Common myeloid progenitor, CD34-positive (primary cell): ENCODE results near the gene SLCO4A1.

Source experiments
- CTCF ChIA-PET: fragments of 350-600 bp; sonication (Branson Sonifier 250); formaldehyde crosslinking; loops from one replicate; lab custom pipeline; 2021; ENCODE audit warnings: antibody characterized with exemption; lab: Charles Lee
- POLR2A ChIA-PET: fragments of 350-600 bp; sonication (Branson Sonifier 250); formaldehyde crosslinking; loops from one replicate; lab custom pipeline; 2021; ENCODE audit warnings: antibody characterized with exemption; lab: Charles Lee
- DNase-seq, 3 donors: peaks; one replicate each; pipeline versions ENCODE4 v3.0.0 to v3.0.0-alpha.2; 2013
- H3K27ac ChIP-seq, 2 experiments: 1 replicate in 1 of 2; 2 replicates in 1 of 2; pipeline ENCODE4 v1.7.0; 2013; ENCODE audit warnings: inconsistent platforms in 2 of 2, low read length in 2 of 2, mild to moderate bottlenecking in 2 of 2, low read depth in 1 of 2, moderate library complexity in 1 of 2; ENCODE audit not compliant: severe bottlenecking in 2 of 2, insufficient read depth in 1 of 2, poor library complexity in 1 of 2
- H3K27me3 ChIP-seq, 5 experiments: replicated peaks in 2 of 5; 1 replicate in 3 of 5; 2 replicates in 2 of 5; pipeline versions ENCODE4 v1.6.1 to v1.7.0; 2013; ENCODE audit warnings: low read length in 4 of 5, mild to moderate bottlenecking in 2 of 5, moderate library complexity in 2 of 5, inconsistent platforms in 1 of 5; ENCODE audit not compliant: insufficient read depth in 5 of 5, control insufficient read depth in 4 of 5
- H3K36me3 ChIP-seq, 4 experiments: 1 replicate in 2 of 4; 2 replicates in 2 of 4; pipeline versions ENCODE4 v1.6.1 to v1.7.0; 2013; ENCODE audit warnings: low read length in 3 of 4, control low read depth in 1 of 4, mild to moderate bottlenecking in 1 of 4; ENCODE audit not compliant: control insufficient read depth in 4 of 4, insufficient read depth in 4 of 4
- H3K4me1 ChIP-seq, 4 experiments: 1 replicate in 3 of 4; 2 replicates in 1 of 4; pipeline versions ENCODE4 v1.6.1 to v1.7.1; 2013; ENCODE audit warnings: low read length in 3 of 4, mild to moderate bottlenecking in 3 of 4, control low read depth in 1 of 4, inconsistent platforms in 1 of 4, moderate library complexity in 1 of 4; ENCODE audit not compliant: control insufficient read depth in 4 of 4, insufficient read depth in 4 of 4; ENCODE audit errors: control extremely low read depth in 1 of 4
- H3K4me3 ChIP-seq, 7 experiments: 1 replicate in 4 of 7; 2 replicates in 3 of 7; pipeline versions ENCODE4 v1.5.1 to v1.7.0; 2013; ENCODE audit warnings: mild to moderate bottlenecking in 7 of 7, low read length in 6 of 7, moderate library complexity in 6 of 7, inconsistent platforms in 2 of 7, low read depth in 2 of 7, control low read depth in 1 of 7; ENCODE audit not compliant: insufficient read depth in 4 of 7, control insufficient read depth in 1 of 7; ENCODE audit errors: extremely low read depth in 1 of 7
- H3K9me3 ChIP-seq, 5 experiments: 1 replicate in 4 of 5; 2 replicates in 1 of 5; pipeline versions ENCODE4 v1.6.1 to v1.7.1; 2013; ENCODE audit warnings: low read length in 4 of 5, mild to moderate bottlenecking in 2 of 5, inconsistent platforms in 1 of 5, low read depth in 1 of 5, moderate library complexity in 1 of 5; ENCODE audit not compliant: control insufficient read depth in 4 of 5, insufficient read depth in 2 of 5; ENCODE audit errors: control extremely low read depth in 1 of 5
- WGBS: methylation state at CpG from one replicate; pipeline ENCODE4 v1.1.5; 2013; ENCODE audit not compliant: insufficient coverage; 5-methylcytosine and 5-hydroxymethylcytosine counted together

SLCO4A1 gene

DNA sequence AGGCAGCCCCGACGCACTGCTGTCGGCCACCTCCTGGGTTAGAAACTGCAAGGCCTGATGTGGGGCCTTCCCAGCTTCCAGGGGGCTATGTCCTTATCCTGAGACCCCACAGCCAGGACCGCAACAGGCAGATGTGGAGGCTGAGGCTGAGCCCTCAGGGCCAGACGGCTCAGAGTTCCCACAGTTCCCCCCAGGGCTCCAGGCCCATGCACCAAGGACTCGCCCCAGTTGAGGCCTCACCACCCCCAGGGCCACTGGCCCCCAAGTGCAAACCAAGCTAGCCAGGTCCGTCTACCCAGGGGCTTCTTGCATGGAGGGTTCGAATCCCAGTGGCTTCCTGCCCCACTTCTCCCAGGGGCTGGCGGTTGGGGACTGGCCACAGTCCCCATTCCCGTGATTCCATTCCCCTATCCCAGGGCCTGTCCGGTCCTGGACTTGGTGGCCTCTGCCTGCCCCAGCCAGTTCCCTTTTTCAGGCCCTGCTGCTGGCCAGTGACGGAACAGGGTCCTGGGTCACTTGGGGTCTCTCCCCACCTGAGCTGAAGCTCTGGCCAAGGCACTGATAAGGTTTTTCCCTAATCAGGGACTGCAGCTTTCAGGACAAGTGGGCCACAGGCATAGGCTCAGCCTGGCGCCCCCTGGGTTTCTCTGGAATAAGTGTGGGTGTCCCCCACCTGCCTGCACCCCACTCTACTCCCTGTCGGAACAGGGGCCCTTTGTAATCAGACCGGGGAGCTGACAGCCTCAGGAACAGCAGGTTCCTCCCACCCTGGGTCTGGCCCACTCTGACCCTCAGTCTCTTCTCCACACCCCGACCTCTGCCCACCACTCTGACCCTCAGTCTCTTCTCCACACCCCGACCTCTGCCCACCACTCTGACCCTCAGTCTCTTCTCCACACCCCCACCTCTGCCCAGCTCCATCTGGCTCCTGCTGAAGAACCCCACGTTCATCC is 22.0 kb downstream of the SLCO4A1 start:
- CTCF ChIA-PET = interaction anchor here (1.0 to 2.0 kb wide), 10 partner anchors 8 to 165 kb away, joined by 3 to 10 read pairs (median 4); no protein-coding TSS in a partner anchor
- POLR2A ChIA-PET = interaction anchor here (0.7 kb wide), 1 partner anchor 148 kb away, joined by 3 read pairs; no protein-coding TSS in a partner anchor
- no peak for DNase-seq
- 97% methylated on average over 13 of the region's 18 CpGs for WGBS
- Histone ChIP-seq H3K36me3 (peaks cover 0 to 92% (median 45%) of the 10 kb centered on the region in 4 experiments), H3K4me3 (no peak overlapping the region), H3K9me3 (no peaks in the 10 kb centered on the region), H3K4me1 (no peaks in the 10 kb centered on the region), H3K27ac (no peak overlapping the region), H3K27me3 (no peaks in the 10 kb centered on the region)

DNA sequence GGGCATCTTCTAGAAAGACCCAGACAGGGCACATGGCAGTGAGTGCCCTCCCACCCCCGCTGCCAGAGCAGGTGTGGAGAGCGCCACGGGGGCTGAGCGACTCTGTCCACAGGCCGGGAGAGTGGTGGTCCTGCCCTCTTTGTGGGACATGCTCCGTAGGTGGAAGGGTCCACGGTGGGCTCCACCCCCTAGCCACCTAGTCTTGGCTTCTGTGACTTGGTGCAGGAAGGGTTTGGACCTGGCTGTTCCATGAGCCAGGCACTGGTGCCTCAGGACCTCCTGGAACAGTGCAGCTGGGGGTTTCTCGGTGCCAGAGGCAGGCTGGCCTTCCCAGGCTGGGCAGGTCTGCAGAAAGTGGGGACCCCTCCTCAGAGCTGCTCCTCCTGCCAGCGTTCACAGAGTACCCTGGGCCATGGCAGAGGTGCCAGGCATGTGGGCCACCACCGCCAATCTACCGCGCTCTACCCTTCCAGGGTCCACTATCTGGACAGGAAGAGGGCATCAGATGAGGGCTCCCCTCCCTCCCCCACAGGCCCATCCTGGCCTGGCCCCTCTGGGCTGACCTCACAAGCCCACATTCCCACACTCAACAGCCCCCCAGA is 23.0 kb downstream of the SLCO4A1 start:
- no peak for DNase-seq
- POLR2A ChIA-PET = no interaction called here
- no peaks in the 10 kb centered on the region for H3K4me1 ChIP-seq
- CTCF ChIA-PET = interaction anchor here (1.2 to 2.0 kb wide), 6 partner anchors 12 to 166 kb away, joined by 3 to 9 read pairs (median 4); no protein-coding TSS in a partner anchor
- no peaks in the 10 kb centered on the region for H3K27me3 ChIP-seq
- H3K9me3 ChIP-seq = no peaks in the 10 kb centered on the region
- no peak overlapping the region for H3K27ac ChIP-seq
- 98% methylated on average over 12 of the region's 12 CpGs for WGBS
- peaks cover 0 to 92% (median 46%) of the 10 kb centered on the region in 4 experiments for H3K36me3 ChIP-seq
- no peak overlapping the region for H3K4me3 ChIP-seq

DNA sequence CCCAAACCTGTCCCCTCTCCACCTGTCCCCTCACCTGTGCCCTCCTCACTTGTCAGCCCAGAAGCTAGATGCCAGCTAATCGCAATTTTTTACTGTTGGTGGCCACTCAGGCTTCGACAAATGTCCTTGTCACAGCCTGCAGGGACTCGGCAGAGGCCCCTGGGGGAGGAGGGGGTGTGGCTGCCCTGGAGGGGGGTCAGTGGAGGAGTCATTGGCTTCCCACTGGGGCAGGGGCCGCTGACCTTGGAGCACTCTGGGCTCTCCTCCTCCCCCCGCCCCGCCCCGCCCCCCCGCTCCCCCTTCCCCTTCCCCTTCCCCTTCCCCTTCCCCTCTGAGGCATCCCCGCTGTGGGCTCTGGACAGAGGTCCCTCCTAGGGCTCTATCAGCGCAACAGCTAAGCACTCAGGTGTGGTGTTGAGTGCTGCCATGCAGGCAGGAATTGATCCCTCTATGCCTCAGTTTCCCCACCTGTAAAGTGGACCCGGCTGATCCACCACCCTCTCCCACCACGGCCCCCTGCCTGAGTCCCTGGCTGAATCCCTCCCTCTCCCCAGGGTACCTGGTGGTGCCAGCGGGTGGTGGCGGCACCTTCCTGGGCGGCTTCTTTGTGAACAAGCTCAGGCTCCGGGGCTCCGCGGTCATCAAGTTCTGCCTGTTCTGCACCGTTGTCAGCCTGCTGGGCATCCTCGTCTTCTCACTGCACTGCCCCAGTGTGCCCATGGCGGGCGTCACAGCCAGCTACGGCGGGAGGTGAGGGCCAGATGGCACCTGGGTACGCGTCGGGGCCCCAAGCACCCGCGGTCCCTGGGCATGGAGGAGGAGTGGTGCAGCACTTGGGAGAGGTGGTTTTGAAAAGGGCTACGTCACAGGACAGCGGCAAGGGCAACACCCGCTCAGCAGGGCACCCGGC is 23.8 kb downstream of the SLCO4A1 start:
- H3K27me3 ChIP-seq = no peaks in the 10 kb centered on the region

DNA sequence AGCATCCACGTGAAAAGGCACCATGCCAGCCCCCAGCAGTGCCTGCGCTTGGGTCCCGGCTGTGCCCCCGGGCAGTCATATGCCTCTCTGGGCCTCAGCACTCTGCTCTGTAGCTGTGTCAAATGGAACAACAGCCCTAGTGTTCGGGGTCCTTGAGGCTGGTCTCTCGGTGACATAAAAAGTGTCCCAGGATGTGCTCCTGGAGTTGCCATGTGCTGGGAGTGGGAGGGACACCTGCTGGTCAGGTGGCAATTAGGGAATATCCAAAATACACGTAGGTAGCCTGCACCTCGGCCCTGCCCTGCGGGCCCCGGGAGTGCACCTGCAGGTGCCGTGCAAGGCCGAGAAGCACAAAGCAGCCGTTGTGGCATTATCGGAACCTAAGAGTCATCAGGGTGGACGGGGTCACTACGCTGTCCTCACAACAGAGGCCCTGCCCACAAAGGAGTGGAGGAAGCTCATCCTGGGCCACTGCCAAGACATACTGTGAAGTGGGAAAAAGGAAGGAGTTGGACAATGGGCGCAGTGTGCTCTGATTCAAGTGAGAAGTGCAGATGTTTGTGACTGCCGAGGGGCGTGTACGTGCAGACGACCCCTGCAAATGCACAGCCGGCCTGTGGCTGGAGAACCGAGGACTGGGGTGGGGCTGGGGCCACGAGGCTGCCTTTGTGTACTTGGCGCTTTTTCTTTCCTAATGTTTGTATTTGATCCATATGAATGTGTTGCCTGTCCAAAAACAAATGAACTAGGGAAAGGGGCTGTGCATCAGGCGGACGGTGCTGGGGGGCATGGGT is 24.6 kb downstream of the SLCO4A1 start:
- H3K4me3 ChIP-seq = no peak overlapping the region
- DNase-seq = no peak
- H3K4me1 ChIP-seq = no peaks in the 10 kb centered on the region
- H3K27me3 ChIP-seq = no peaks in the 10 kb centered on the region
- peaks cover 0 to 92% (median 41%) of the 10 kb centered on the region in 4 experiments for H3K36me3 ChIP-seq
- H3K9me3 ChIP-seq = no peaks in the 10 kb centered on the region
- ChIA-PET CTCF (interaction anchor here (1.0 to 1.5 kb wide), 8 partner anchors 22 to 141 kb away, joined by 3 to 9 read pairs (median 4); no protein-coding TSS in a partner anchor), POLR2A (interaction anchor here (0.7 kb wide), 1 partner anchor 15 kb away, joined by 3 read pairs; no protein-coding TSS in a partner anchor)
- no peak overlapping the region for H3K27ac ChIP-seq
- WGBS = 97% methylated on average over 26 of the region's 27 CpGs

More for the DNA sequence above, 23.8 kb downstream of the SLCO4A1 start:
- peaks cover 0 to 92% (median 45%) of the 10 kb centered on the region in 4 experiments for H3K36me3 ChIP-seq
- H3K27ac ChIP-seq = no peak overlapping the region
- H3K9me3 ChIP-seq = no peaks in the 10 kb centered on the region
- H3K4me3 ChIP-seq = no peak overlapping the region
- ChIA-PET CTCF (interaction anchor here (1.0 kb wide), 1 partner anchor 23 kb away, joined by 3 read pairs; no protein-coding TSS in a partner anchor), POLR2A (no interaction called here)
- DNase-seq = no peak
- H3K4me1 ChIP-seq = no peaks in the 10 kb centered on the region
- WGBS = 97% methylated on average over 17 of the region's 33 CpGs

DNA sequence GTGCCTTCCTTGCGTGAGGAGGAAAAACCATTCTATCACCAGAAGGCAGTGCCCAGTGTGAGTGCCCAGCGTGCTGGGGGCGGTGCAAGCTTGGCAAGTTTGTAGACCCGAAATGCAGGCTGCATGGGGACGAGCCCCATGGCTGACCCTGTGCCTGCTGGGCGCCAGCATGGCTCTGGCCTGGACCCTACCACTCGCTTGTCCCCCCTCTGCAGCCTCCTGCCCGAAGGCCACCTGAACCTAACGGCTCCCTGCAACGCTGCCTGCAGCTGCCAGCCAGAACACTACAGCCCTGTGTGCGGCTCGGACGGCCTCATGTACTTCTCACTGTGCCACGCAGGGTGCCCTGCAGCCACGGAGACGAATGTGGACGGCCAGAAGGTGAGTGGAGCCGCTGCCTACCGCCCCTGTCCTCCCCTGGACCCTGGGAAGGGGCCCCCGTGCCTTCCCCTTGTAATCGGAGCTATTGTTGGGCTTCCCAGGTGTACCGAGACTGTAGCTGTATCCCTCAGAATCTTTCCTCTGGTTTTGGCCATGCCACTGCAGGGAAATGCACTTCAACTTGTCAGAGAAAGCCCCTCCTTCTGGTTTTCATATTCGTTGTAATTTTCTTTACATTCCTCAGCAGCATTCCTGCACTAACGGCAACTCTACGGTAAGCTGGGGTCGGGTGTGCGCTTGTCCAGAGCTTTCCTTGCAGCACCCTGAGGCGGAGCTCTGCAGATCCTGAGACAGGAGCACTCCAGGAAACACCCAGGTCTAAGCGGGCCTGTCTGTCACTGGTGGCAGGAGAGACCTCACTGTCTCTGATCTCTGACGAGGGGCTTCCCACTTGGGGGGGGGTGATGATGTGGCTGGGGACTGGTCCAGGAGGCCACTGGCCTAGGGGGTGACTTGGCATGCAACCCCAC is 25.5 kb downstream of the SLCO4A1 start:
- no peak overlapping the region for H3K27ac ChIP-seq
- ChIA-PET POLR2A (interaction anchor here (0.7 kb wide), 1 partner anchor 16 kb away, joined by 3 read pairs; no protein-coding TSS in a partner anchor), CTCF (interaction anchor here (0.7 to 1.5 kb wide), 8 partner anchors 12 to 140 kb away, joined by 3 to 9 read pairs (median 4); no protein-coding TSS in a partner anchor)
- no peaks in the 10 kb centered on the region for H3K4me1 ChIP-seq
- WGBS = 98% methylated on average over 30 of the region's 30 CpGs
- no peak overlapping the region for H3K4me3 ChIP-seq
- no peaks in the 10 kb centered on the region for H3K9me3 ChIP-seq
- H3K36me3 ChIP-seq = peaks cover 0 to 95% (median 40%) of the 10 kb centered on the region in 4 experiments
- DNase-seq = no peak
- no peaks in the 10 kb centered on the region for H3K27me3 ChIP-seq
